Stomach (tissue), 9 donors: ENCODE results near the gene WBP2. TPM values are rescaled to one million over a fixed set of nuclear protein-coding genes. Genes with fewer than 3 reads are reported as not detected.

Experiments used
- DNase-seq, 2 donors: peaks; one replicate each; pipeline versions ENCODE4 v3.0.0 to v3.0.0-alpha.2; 2013 to 2019
- H3K27ac ChIP-seq, 5 donors: fragments of 200-600 bp in 4 of 5; sonication (generic) in 4 of 5; one replicate each; pipeline ENCODE4 v1.5.1; 2013 to 2019; ENCODE audit warnings: mild to moderate bottlenecking in 1 of 5, moderate library complexity in 1 of 5
- H3K27me3 ChIP-seq, 3 donors: fragments of 200-600 bp; sonication (generic); one replicate each; pipeline ENCODE4 v1.5.1; 2017 to 2019; ENCODE audit warnings: mixed run types in 1 of 3
- H3K36me3 ChIP-seq, 4 donors: fragments of 200-600 bp; sonication (generic); 1 replicate in 3 of 4; 2 replicates in 1 of 4; pipeline ENCODE4 v1.5.1; 2016 to 2019
- H3K4me1 ChIP-seq, 4 donors: fragments of 200-600 bp; sonication (generic); one replicate each; pipeline ENCODE4 v1.5.1; 2016 to 2019
- H3K4me3 ChIP-seq, 4 donors: fragments of 200-600 bp; sonication (generic) in 3 of 4; one replicate each; pipeline ENCODE4 v1.5.1; 2016 to 2019; ENCODE audit warnings: mild to moderate bottlenecking in 1 of 4
- H3K9me3 ChIP-seq, 4 donors: fragments of 200-600 bp; sonication (generic); one replicate each; pipeline ENCODE4 v1.5.1; 2016 to 2019
- EP300 ChIP-seq: sonication (generic); formaldehyde crosslinking; IDR thresholded peaks from one replicate; pipeline ENCODE4 v1.6.1; 2017; ENCODE audit warnings: antibody characterized with exemption
- POLR2A ChIP-seq, 4 donors: fragments of 450-650 bp; IDR thresholded peaks; one replicate each; pipeline ENCODE4 v1.6.1; 2016; ENCODE audit warnings: antibody characterized with exemption in 4 of 4, control low read depth in 2 of 4, mild to moderate bottlenecking in 1 of 4, moderate library complexity in 1 of 4
- POLR2AphosphoS5 ChIP-seq, 3 donors: sonication (generic); formaldehyde crosslinking; IDR thresholded peaks; one replicate each; pipeline ENCODE4 v1.6.1; 2016; ENCODE audit warnings: antibody characterized with exemption in 3 of 3
- WGBS, 5 donors: extraction: QIAGEN DNeasy Blood & Tissue Kit in 3 of 5; methylation state at CpG; one replicate each; pipeline versions ENCODE4 v1.1.5 to v1.1.7; 2013 to 2018; 5-methylcytosine and 5-hydroxymethylcytosine counted together
- intact Hi-C: fragments of 100-400 bp; cut with DNase I; formaldehyde crosslinking; loops from one replicate; pipeline ENCODE4 v1.15.1; 2023; ENCODE audit warnings: low total_unique reads
- polyA plus RNA-seq, 3 donors: library from polyadenylated mRNA; stranded (reverse); fragments of 200-250 nt; gene quantifications; one replicate each; pipeline ENCODE4 v1.2.3, GENCODE V29; 2013
- total RNA-seq, 5 donors: library from RNA; depleted of rRNA; stranded (reverse); fragments of >200 nt; gene quantifications; one replicate each; pipeline versions ENCODE4 v1.1.0 to v1.2.3, GENCODE V29; 2014 to 2016
- TF ChIP-seq, protein P1 (sequence below), 7 experiments: fragments of 450-650 bp in 4 of 7; fragments of 200-600 bp in 3 of 7; sonication (generic) in 3 of 7; IDR thresholded peaks; one replicate each; pipeline ENCODE4 v1.5.1; 2016 to 2019; ENCODE audit warnings: antibody characterized with exemption in 7 of 7, control low read depth in 2 of 7, mild to moderate bottlenecking in 1 of 7
- donor health status: healthy with polysubstance abuse.
- donor health status: Bipolar disorder and iron deficiency.
- donor health status: healthy.

Gene WBP2
- total and polyA plus RNA-seq, 8 donors = 28.6 to 122 (median 72.5) TPM

DNA sequence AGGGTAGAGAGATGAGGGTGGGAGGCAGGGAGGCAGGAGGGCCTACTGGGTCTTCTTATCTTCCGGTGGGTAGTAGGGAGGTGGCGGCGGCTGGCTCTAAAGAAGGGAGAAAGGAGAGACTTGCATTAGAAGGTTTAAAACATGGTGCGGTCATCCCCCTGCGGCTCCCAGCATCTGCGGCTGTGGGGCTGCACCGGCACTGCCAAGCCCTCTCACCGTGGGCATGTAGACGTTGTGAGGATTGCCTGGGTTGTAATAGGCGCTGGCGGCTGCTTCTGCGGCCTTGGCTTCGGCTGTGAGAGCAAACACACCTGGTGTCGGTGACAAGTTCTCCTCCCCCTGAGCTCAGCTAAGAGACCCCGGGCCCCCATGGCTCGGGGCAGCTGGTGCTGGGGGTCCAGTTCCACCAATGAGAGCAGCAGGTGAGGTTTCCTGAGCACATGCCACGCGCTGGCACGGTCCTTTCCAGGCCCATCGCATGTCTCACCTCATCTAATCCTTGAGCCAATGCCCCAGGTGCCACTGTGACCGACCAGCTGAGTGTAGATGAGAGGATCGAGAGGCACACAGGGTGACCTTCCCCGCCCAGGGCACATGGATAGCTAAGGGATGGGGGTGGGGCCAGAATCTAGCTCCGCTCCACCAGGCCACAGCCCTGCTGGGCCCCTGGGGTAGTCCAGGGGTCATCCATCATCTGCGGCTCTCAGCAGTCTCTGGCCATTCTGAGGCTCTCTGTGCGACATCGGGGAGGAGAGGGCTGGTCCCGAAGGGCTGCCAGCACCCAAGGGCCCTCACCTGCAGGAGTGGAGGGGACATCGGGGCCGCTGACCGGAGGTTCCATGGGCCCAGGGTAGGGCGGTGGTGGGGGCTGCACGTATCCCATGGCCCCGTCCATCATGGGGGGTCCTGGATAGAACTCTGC, 8.2 kb downstream of the WBP2 start:
- DNase-seq = peak in 1 of 2 donors; percentile 64
- whole genome bisulfite sequencing, 5 donors = 61 to 74% (median 71%) methylated on average over 23 to 34 of the region's 34 CpGs
- H3K27ac ChIP-seq = peak overlapping the region; percentile 77 to 99 (median 91)
- intact Hi-C loops = no loop called here
- no peak overlapping the region for H3K4me3 ChIP-seq
- H3K4me1 ChIP-seq = peaks cover 50 to 98% (median 74%) of the 10 kb centered on the region in 4 donors
- H3K36me3 ChIP-seq = peaks cover 52 to 72% (median 63%) of the 10 kb centered on the region in 4 donors
- H3K27me3 ChIP-seq = no peaks in the 10 kb centered on the region
- H3K9me3 ChIP-seq = no peaks in the 10 kb centered on the region
- TF ChIP-seq, protein P1, sequence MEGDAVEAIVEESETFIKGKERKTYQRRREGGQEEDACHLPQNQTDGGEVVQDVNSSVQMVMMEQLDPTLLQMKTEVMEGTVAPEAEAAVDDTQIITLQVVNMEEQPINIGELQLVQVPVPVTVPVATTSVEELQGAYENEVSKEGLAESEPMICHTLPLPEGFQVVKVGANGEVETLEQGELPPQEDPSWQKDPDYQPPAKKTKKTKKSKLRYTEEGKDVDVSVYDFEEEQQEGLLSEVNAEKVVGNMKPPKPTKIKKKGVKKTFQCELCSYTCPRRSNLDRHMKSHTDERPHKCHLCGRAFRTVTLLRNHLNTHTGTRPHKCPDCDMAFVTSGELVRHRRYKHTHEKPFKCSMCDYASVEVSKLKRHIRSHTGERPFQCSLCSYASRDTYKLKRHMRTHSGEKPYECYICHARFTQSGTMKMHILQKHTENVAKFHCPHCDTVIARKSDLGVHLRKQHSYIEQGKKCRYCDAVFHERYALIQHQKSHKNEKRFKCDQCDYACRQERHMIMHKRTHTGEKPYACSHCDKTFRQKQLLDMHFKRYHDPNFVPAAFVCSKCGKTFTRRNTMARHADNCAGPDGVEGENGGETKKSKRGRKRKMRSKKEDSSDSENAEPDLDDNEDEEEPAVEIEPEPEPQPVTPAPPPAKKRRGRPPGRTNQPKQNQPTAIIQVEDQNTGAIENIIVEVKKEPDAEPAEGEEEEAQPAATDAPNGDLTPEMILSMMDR (IDR thresholded peaks at IDR 0.05) = no peak
- TF ChIP-seq POLR2AphosphoS5 (IDR thresholded peaks at IDR 0.05) = no peak

DNA sequence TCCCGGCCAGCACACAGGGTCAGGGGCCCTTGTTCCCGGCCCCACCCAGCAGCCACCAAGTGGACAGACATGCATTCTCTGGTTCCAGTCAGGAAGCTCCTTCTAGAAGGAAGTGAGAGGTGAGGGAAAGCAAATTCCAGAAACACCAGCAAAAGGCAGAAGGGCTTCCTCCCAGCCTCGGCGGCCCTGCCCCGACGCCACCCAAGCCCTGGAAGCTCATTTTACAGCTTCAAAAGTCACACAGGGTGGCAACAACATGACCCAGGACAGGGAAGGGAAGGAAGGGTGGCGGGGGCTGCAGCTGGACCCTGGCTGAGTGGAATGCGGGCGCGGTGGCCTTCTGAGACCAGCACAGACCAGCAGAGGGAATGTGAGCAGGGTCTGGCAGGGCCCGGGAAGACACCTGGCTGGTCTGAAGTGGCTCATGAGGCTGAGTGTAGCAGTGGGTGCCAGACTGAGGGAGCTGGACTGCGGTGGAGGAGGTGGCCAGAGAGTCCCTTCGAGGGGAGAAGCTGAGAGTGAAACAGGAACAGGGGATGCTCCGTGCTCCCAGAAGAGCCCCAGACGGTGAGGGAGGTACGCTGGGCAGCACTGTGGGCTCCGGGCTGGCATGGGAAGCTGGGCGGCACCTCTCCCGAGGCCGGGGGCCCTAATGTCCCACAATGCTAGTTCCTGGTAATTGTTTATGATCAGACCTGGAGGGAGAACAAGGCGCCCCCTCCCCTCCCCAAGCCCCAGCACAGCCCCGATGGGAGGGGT, 9.0 kb downstream of the WBP2 start:
- Histone ChIP-seq H3K27me3 (no peaks in the 10 kb centered on the region), H3K9me3 (no peaks in the 10 kb centered on the region), H3K4me3 (no peak overlapping the region), H3K4me1 (peaks cover 45 to 93% (median 66%) of the 10 kb centered on the region in 4 donors), H3K36me3 (peaks cover 48 to 64% (median 55%) of the 10 kb centered on the region in 4 donors), H3K27ac (peak overlapping the region; percentile 77 to 99 (median 91))
- DNase-seq = peak in 1 of 2 donors; percentile 58
- TF ChIP-seq, protein P1 (IDR thresholded peaks at IDR 0.05) = no peak
- TF ChIP-seq POLR2A (IDR thresholded peaks at IDR 0.05) (no peak), POLR2AphosphoS5 (IDR thresholded peaks at IDR 0.05) (no peak), EP300 (no peak)
- WGBS, 5 donors = 62 to 73% (median 65%) methylated on average over 20 to 22 of the region's 22 CpGs
- intact Hi-C loops = no loop called here

DNA sequence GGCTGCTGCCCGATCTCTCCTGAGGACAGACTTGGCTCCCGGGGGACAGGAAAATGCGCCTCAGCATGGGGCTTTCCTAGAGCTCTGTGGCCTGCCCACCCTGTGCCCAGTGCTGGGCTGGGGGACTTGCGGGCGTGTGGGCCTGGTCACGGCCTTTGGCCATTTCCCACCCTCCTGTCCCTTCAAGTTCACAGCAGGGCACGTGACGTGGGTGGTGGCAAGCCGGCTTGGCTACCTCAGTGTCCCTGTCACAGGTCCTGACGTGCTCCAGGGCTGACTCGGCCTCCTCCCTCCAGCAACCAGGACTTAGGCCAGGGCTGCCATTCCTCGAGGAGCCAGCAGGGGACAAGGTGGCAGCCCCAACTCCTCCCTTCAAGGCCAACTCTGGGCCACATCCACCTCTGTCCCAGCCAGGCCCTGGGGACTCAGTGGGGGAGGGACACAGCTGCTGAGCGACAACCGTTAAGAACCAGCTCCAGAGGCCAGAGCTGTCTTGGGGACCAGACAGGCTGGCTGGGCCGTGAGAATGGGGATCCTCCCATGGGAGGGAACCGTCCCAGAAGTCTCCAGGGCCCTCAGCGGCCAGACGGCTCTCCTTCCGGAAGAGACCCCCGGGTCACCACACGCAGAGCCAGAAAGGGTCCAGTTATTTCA, 9.9 kb downstream of the WBP2 start:
- H3K27me3 ChIP-seq = no peaks in the 10 kb centered on the region
- H3K4me3 ChIP-seq = peak overlapping the region in 2 of 4 donors; percentile 40 to 43
- peak overlapping the region; percentile 77 to 99 (median 91) for H3K27ac ChIP-seq
- TF ChIP-seq, protein P1 (IDR thresholded peaks at IDR 0.05) = peak in 6 of 7 experiments; percentile 69 to 97 (median 94)
- peak in 1 of 4 donors; percentile 34 for TF ChIP-seq POLR2A (IDR thresholded peaks at IDR 0.05)
- TF ChIP-seq EP300 = no peak
- peak; percentile 56 to 86 (median 62) for TF ChIP-seq POLR2AphosphoS5 (IDR thresholded peaks at IDR 0.05)
- DNase-seq = peak; percentile 93 to 95
- peaks cover 41 to 61% (median 52%) of the 10 kb centered on the region in 4 donors for H3K36me3 ChIP-seq
- H3K4me1 ChIP-seq = peaks cover 45 to 83% (median 61%) of the 10 kb centered on the region in 4 donors
- 26 to 40% (median 27%) methylated on average over 7 to 21 of the region's 21 CpGs for WGBS, 5 donors
- intact Hi-C loops = no loop called here
- H3K9me3 ChIP-seq = no peaks in the 10 kb centered on the region
